Body of pancreas (tissue), 4 donors: Measurements from ENCODE around the gene UMAD1. TPM values are rescaled to one million over a fixed set of nuclear protein-coding genes. Genes with fewer than 3 reads are reported as not detected.

Experiments
- ATAC-seq: fragments of 150-250 bp; one replicate; pipeline ENCODE4 v1.9.1; 2016
- DNase-seq, 4 donors: peaks; one replicate each; pipeline ENCODE4 v3.0.0-alpha.2; 2019
- H3K27ac ChIP-seq, 4 donors: fragments of 200-600 bp; sonication (generic); 1 replicate in 3 of 4; 2 replicates in 1 of 4; pipeline versions ENCODE4 v1.5.1 to v1.6.1; 2016 to 2019; ENCODE audit warnings: mild to moderate bottlenecking in 1 of 4, mixed read lengths in 1 of 4, moderate library complexity in 1 of 4
- H3K27me3 ChIP-seq, 2 donors: fragments of 200-600 bp; sonication (generic); one replicate each; pipeline ENCODE4 v1.6.0; 2016; ENCODE audit warnings: mild to moderate bottlenecking in 1 of 2
- H3K36me3 ChIP-seq, 2 donors: fragments of 200-600 bp; sonication (generic); replicated peaks in 1 of 2; 2 replicates each; pipeline ENCODE4 v1.5.1; 2016; ENCODE audit warnings: low read depth in 2 of 2; ENCODE audit not compliant: insufficient read depth in 1 of 2
- H3K4me1 ChIP-seq: fragments of 200-600 bp; sonication (generic); one replicate; pipeline ENCODE4 v1.6.0; 2016
- H3K4me3 ChIP-seq, 2 donors: fragments of 200-600 bp; sonication (generic); 1 replicate in 1 of 2; 2 replicates in 1 of 2; pipeline ENCODE4 v1.5.1; 2016 to 2019
- H3K9me3 ChIP-seq, 3 donors: fragments of 200-600 bp; sonication (generic); 1 replicate in 2 of 3; 2 replicates in 1 of 3; pipeline ENCODE4 v1.5.1; 2016
- CTCF ChIP-seq, 7 experiments: fragments of 450-650 bp in 4 of 7; fragments of 200-600 bp in 3 of 7; sonication (generic) in 3 of 7; IDR thresholded peaks; one replicate each; pipeline ENCODE4 v1.5.1; 2016 to 2019; ENCODE audit warnings: antibody characterized with exemption in 7 of 7
- POLR2A ChIP-seq, 3 donors: fragments of 450-650 bp; IDR thresholded peaks; one replicate each; pipeline ENCODE4 v1.6.1; 2016; ENCODE audit warnings: antibody characterized with exemption in 3 of 3, mild to moderate bottlenecking in 2 of 3
- WGBS, 2 donors: methylation state at CpG; one replicate each; pipeline ENCODE4 v1.1.5; 2017; 5-methylcytosine and 5-hydroxymethylcytosine counted together
- intact Hi-C: fragments of 100-400 bp; cut with DNase I; formaldehyde crosslinking; loops from one replicate; pipeline ENCODE4 v1.15.1; 2023
- total RNA-seq, 2 donors: library from RNA; depleted of rRNA; stranded (reverse); fragments of >200 nt; gene quantifications; one replicate each; pipeline ENCODE4 v1.1.0, GENCODE V29; 2016

Gene UMAD1
- total RNA-seq, 2 donors from 2014 or later = 15.8 to 34.8 TPM

GRCh38 chr7:7793249-7793648 is 152.7 kb downstream of the UMAD1 start:
- intact Hi-C loops = no loop called here
- Histone ChIP-seq H3K36me3 (no peaks in the 10 kb centered on the region), H3K9me3 (no peaks in the 10 kb centered on the region), H3K4me3 (no peak overlapping the region), H3K27me3 (no peaks in the 10 kb centered on the region), H3K4me1 (no peaks in the 10 kb centered on the region), H3K27ac (no peak overlapping the region)
- TF ChIP-seq CTCF (IDR thresholded peaks at IDR 0.05) = no peak
- no peak for TF ChIP-seq POLR2A (IDR thresholded peaks at IDR 0.05)
- WGBS, 2 donors = 47 to 82% methylated on average over 2 of the region's 2 CpGs
- ATAC-seq (no peak), DNase-seq (no peak)

- Histone ChIP-seq H3K27ac (no peak overlapping the region), H3K36me3 (no peaks in the 10 kb centered on the region), H3K27me3 (no peaks in the 10 kb centered on the region), H3K4me1 (peaks cover 4% of the 10 kb centered on the region), H3K9me3 (no peaks in the 10 kb centered on the region), H3K4me3 (no peak overlapping the region)
- 80 to 87% methylated on average over 1 of the region's 1 CpG for WGBS, 2 donors
- intact Hi-C loops = no loop called here
- DNase-seq (no peak), ATAC-seq (no peak)
- TF ChIP-seq POLR2A (IDR thresholded peaks at IDR 0.05) (no peak), CTCF (IDR thresholded peaks at IDR 0.05) (no peak)
Measured at GRCh38 chr7:7793921-7794320, 153.4 kb downstream of the UMAD1 start.

- no peak for DNase-seq
- no peak overlapping the region for H3K4me3 ChIP-seq
- H3K4me1 ChIP-seq = peaks cover 4% of the 10 kb centered on the region
- H3K27me3 ChIP-seq = no peaks in the 10 kb centered on the region
- no peak for TF ChIP-seq CTCF (IDR thresholded peaks at IDR 0.05)
- no peak for TF ChIP-seq POLR2A (IDR thresholded peaks at IDR 0.05)
- ATAC-seq = no peak
- no peak overlapping the region for H3K27ac ChIP-seq
- intact Hi-C loops = no loop called here
- no peaks in the 10 kb centered on the region for H3K36me3 ChIP-seq
- 84 to 95% methylated on average over 2 of the region's 2 CpGs for WGBS, 2 donors
- H3K9me3 ChIP-seq = no peaks in the 10 kb centered on the region
Measured at GRCh38 chr7:7795203-7795602, 154.7 kb downstream of the UMAD1 start.

GRCh38 chr7:7795630-7796121 is 155.1 kb downstream of the UMAD1 start:
- TF ChIP-seq CTCF (IDR thresholded peaks at IDR 0.05) (no peak), POLR2A (IDR thresholded peaks at IDR 0.05) (no peak)
- ATAC-seq = no peak
- intact Hi-C loops = no loop called here

GRCh38 chr7:7798510-7798909 is 158.0 kb downstream of the UMAD1 start:
- ATAC-seq = no peak
- no peaks in the 10 kb centered on the region for H3K9me3 ChIP-seq
- H3K4me1 ChIP-seq = peaks cover 12% of the 10 kb centered on the region
- intact Hi-C loops = no loop called here
- 46 to 58% methylated on average over 1 of the region's 1 CpG for WGBS, 2 donors
- no peak for TF ChIP-seq POLR2A (IDR thresholded peaks at IDR 0.05)
- no peak for TF ChIP-seq CTCF (IDR thresholded peaks at IDR 0.05)
- H3K27me3 ChIP-seq = peaks cover 0 to 4% of the 10 kb centered on the region in 2 donors
- H3K27ac ChIP-seq = no peak overlapping the region
- no peak for DNase-seq
- no peaks in the 10 kb centered on the region for H3K36me3 ChIP-seq
- H3K4me3 ChIP-seq = no peak overlapping the region

More at GRCh38 chr7:7795630-7796121, 155.1 kb downstream of the UMAD1 start:
- H3K4me1 ChIP-seq = peaks cover 6% of the 10 kb centered on the region
- no peak overlapping the region for H3K27ac ChIP-seq
- 89 to 100% methylated on average over 1 of the region's 1 CpG for WGBS, 2 donors
- DNase-seq = no peak
- H3K27me3 ChIP-seq = no peaks in the 10 kb centered on the region
- no peaks in the 10 kb centered on the region for H3K36me3 ChIP-seq
- no peak overlapping the region for H3K4me3 ChIP-seq
- H3K9me3 ChIP-seq = no peaks in the 10 kb centered on the region
